Stomach (tissue), 9 donors: Measurements from ENCODE around the gene UST. TPM values are rescaled to one million over a fixed set of nuclear protein-coding genes. Genes with fewer than 3 reads are reported as not detected.

Experiments
- DNase-seq, 2 donors: peaks; one replicate each; pipeline versions ENCODE4 v3.0.0 to v3.0.0-alpha.2; 2013 to 2019
- H3K27ac ChIP-seq, 5 donors: fragments of 200-600 bp in 4 of 5; sonication (generic) in 4 of 5; one replicate each; pipeline ENCODE4 v1.5.1; 2013 to 2019; ENCODE audit warnings: mild to moderate bottlenecking in 1 of 5, moderate library complexity in 1 of 5
- H3K27me3 ChIP-seq, 3 donors: fragments of 200-600 bp; sonication (generic); one replicate each; pipeline ENCODE4 v1.5.1; 2017 to 2019; ENCODE audit warnings: mixed run types in 1 of 3
- H3K36me3 ChIP-seq, 4 donors: fragments of 200-600 bp; sonication (generic); 1 replicate in 3 of 4; 2 replicates in 1 of 4; pipeline ENCODE4 v1.5.1; 2016 to 2019
- H3K4me1 ChIP-seq, 4 donors: fragments of 200-600 bp; sonication (generic); one replicate each; pipeline ENCODE4 v1.5.1; 2016 to 2019
- H3K4me3 ChIP-seq, 4 donors: fragments of 200-600 bp; sonication (generic) in 3 of 4; one replicate each; pipeline ENCODE4 v1.5.1; 2016 to 2019; ENCODE audit warnings: mild to moderate bottlenecking in 1 of 4
- H3K9me3 ChIP-seq, 4 donors: fragments of 200-600 bp; sonication (generic); one replicate each; pipeline ENCODE4 v1.5.1; 2016 to 2019
- CTCF ChIP-seq, 7 experiments: fragments of 450-650 bp in 4 of 7; fragments of 200-600 bp in 3 of 7; sonication (generic) in 3 of 7; IDR thresholded peaks; one replicate each; pipeline ENCODE4 v1.5.1; 2016 to 2019; ENCODE audit warnings: antibody characterized with exemption in 7 of 7, control low read depth in 2 of 7, mild to moderate bottlenecking in 1 of 7
- EP300 ChIP-seq: sonication (generic); formaldehyde crosslinking; IDR thresholded peaks from one replicate; pipeline ENCODE4 v1.6.1; 2017; ENCODE audit warnings: antibody characterized with exemption
- POLR2A ChIP-seq, 4 donors: fragments of 450-650 bp; IDR thresholded peaks; one replicate each; pipeline ENCODE4 v1.6.1; 2016; ENCODE audit warnings: antibody characterized with exemption in 4 of 4, control low read depth in 2 of 4, mild to moderate bottlenecking in 1 of 4, moderate library complexity in 1 of 4
- POLR2AphosphoS5 ChIP-seq, 3 donors: sonication (generic); formaldehyde crosslinking; IDR thresholded peaks; one replicate each; pipeline ENCODE4 v1.6.1; 2016; ENCODE audit warnings: antibody characterized with exemption in 3 of 3
- WGBS, 5 donors: extraction: QIAGEN DNeasy Blood & Tissue Kit in 3 of 5; methylation state at CpG; one replicate each; pipeline versions ENCODE4 v1.1.5 to v1.1.7; 2013 to 2018; 5-methylcytosine and 5-hydroxymethylcytosine counted together
- intact Hi-C: fragments of 100-400 bp; cut with DNase I; formaldehyde crosslinking; loops from one replicate; pipeline ENCODE4 v1.15.1; 2023; ENCODE audit warnings: low total_unique reads
- polyA plus RNA-seq, 3 donors: library from polyadenylated mRNA; stranded (reverse); fragments of 200-250 nt; gene quantifications; one replicate each; pipeline ENCODE4 v1.2.3, GENCODE V29; 2013
- total RNA-seq, 5 donors: library from RNA; depleted of rRNA; stranded (reverse); fragments of >200 nt; gene quantifications; one replicate each; pipeline versions ENCODE4 v1.1.0 to v1.2.3, GENCODE V29; 2014 to 2016
- donor health status: healthy with polysubstance abuse.
- donor health status: Bipolar disorder and iron deficiency.
- donor health status: healthy.

UST gene
- total and polyA plus RNA-seq, 8 donors: 2.2 to 45.8 (median 8.9) TPM

GRCh38 chr6:148998704-148999103, 251.9 kb downstream of the UST start:
- intact Hi-C loops: no loop called here
- Histone ChIP-seq H3K27me3 (no peaks in the 10 kb centered on the region), H3K9me3 (peaks cover 4 to 9% (median 7%) of the 10 kb centered on the region in 4 donors), H3K36me3 (no peaks in the 10 kb centered on the region), H3K4me1 (peaks cover 0 to 13% (median 8%) of the 10 kb centered on the region in 4 donors), H3K27ac (no peak overlapping the region), H3K4me3 (no peak overlapping the region)
- no peak for TF ChIP-seq POLR2AphosphoS5 (IDR thresholded peaks at IDR 0.05)
- TF ChIP-seq EP300: no peak
- TF ChIP-seq POLR2A (IDR thresholded peaks at IDR 0.05): no peak
- no peak for TF ChIP-seq CTCF (IDR thresholded peaks at IDR 0.05)
- 92 to 98% (median 97%) methylated on average over 4 of the region's 4 CpGs for WGBS, 5 donors
- no peak for DNase-seq

GRCh38 chr6:148999501-148999900, 252.7 kb downstream of the UST start:
- 28 to 72% (median 42%) methylated on average over 1 of the region's 1 CpG for WGBS, 5 donors
- no peak for DNase-seq
- peaks cover 4 to 9% (median 7%) of the 10 kb centered on the region in 4 donors for H3K9me3 ChIP-seq
- H3K27me3 ChIP-seq: no peaks in the 10 kb centered on the region
- H3K4me3 ChIP-seq: no peak overlapping the region
- no peaks in the 10 kb centered on the region for H3K36me3 ChIP-seq
- no peak overlapping the region for H3K27ac ChIP-seq
- TF ChIP-seq POLR2A (IDR thresholded peaks at IDR 0.05) (no peak), EP300 (no peak)
- intact Hi-C loops: no loop called here
- H3K4me1 ChIP-seq: peaks cover 0 to 13% (median 8%) of the 10 kb centered on the region in 4 donors

GRCh38 chr6:148999929-149000468, 253.2 kb downstream of the UST start:
- DNase-seq: peak; percentile 38 to 66
- intact Hi-C loops: no loop called here
- Histone ChIP-seq H3K4me1 (peaks cover 0 to 13% (median 8%) of the 10 kb centered on the region in 4 donors), H3K36me3 (no peaks in the 10 kb centered on the region), H3K27ac (no peak overlapping the region), H3K27me3 (no peaks in the 10 kb centered on the region), H3K9me3 (peaks cover 4 to 9% (median 7%) of the 10 kb centered on the region in 4 donors), H3K4me3 (no peak overlapping the region)
- 49 to 73% (median 64%) methylated on average over 3 of the region's 3 CpGs for WGBS, 5 donors
- TF ChIP-seq POLR2A (IDR thresholded peaks at IDR 0.05) (no peak), POLR2AphosphoS5 (IDR thresholded peaks at IDR 0.05) (peak in 1 of 3 donors; percentile 4)

GRCh38 chr6:149001422-149001821, 254.6 kb downstream of the UST start:
- Histone ChIP-seq H3K4me1 (peaks cover 0 to 13% (median 8%) of the 10 kb centered on the region in 4 donors), H3K27me3 (no peaks in the 10 kb centered on the region), H3K9me3 (peaks cover 4 to 9% (median 7%) of the 10 kb centered on the region in 4 donors), H3K4me3 (no peak overlapping the region), H3K36me3 (no peaks in the 10 kb centered on the region), H3K27ac (no peak overlapping the region)
- TF ChIP-seq POLR2A (IDR thresholded peaks at IDR 0.05) (no peak), POLR2AphosphoS5 (IDR thresholded peaks at IDR 0.05) (no peak), EP300 (no peak), CTCF (IDR thresholded peaks at IDR 0.05) (no peak)
- DNase-seq: no peak
- intact Hi-C loops: no loop called here

GRCh38 chr6:149003560-149003959, 256.7 kb downstream of the UST start:
- Histone ChIP-seq H3K4me3 (no peak overlapping the region), H3K27me3 (no peaks in the 10 kb centered on the region), H3K4me1 (peaks cover 0 to 13% (median 8%) of the 10 kb centered on the region in 4 donors), H3K9me3 (peaks cover 4 to 9% (median 7%) of the 10 kb centered on the region in 4 donors), H3K27ac (no peak overlapping the region), H3K36me3 (no peaks in the 10 kb centered on the region)
- intact Hi-C loops: no loop called here
- WGBS, 5 donors: 83 to 96% (median 88%) methylated on average over 7 of the region's 7 CpGs
- no peak for DNase-seq
- TF ChIP-seq POLR2AphosphoS5 (IDR thresholded peaks at IDR 0.05): no peak
- TF ChIP-seq CTCF (IDR thresholded peaks at IDR 0.05): no peak
- TF ChIP-seq POLR2A (IDR thresholded peaks at IDR 0.05): no peak
- TF ChIP-seq EP300: no peak
